ENCODE results near the gene TEX35.

The TEX35 gene

GRCh38 chr1:178536329-178536728 lies 23.4 kb downstream of the TEX35 start:
- no peak for TF ChIP-seq EZH2phosphoT487 (IDR thresholded peaks at IDR 0.05; ENCODE audit: low read length)
- no peak for TF ChIP-seq EZH2 (optimal IDR thresholded peaks at IDR 0.05; ENCODE audit: low read depth, low read length)
- TF ChIP-seq CTCF (IDR thresholded peaks at IDR 0.05; ENCODE audit: low read length): no peak
- H3F3A ChIP-seq (ENCODE audit: insufficient read depth, low read length): no peaks in the 10 kb centered on the region
- no peak overlapping the region for H3K9ac ChIP-seq (ENCODE audit: low read length)
- H3K9me3 ChIP-seq (replicated peaks; ENCODE audit: insufficient read depth, low read length): no peaks in the 10 kb centered on the region
- 0 out of 2 replicates have a peak, but pooled peaks cover 3% of the 10 kb centered on the region for H3K4me1 ChIP-seq (ENCODE audit: low read length)
- H3K79me2 ChIP-seq (ENCODE audit: low read length): no peaks in the 10 kb centered on the region
- no peak for DNase-seq
- no peaks in the 10 kb centered on the region for H4K20me1 ChIP-seq (ENCODE audit: insufficient read depth, low read length)
- H3K27ac ChIP-seq (ENCODE audit: low read length): no peak overlapping the region
- no peak overlapping the region for H3K4me2 ChIP-seq (ENCODE audit: low read depth, low read length)
- no peak overlapping the region for H3K4me3 ChIP-seq (ENCODE audit: low read length)
- H3K27me3 ChIP-seq (replicated peaks; ENCODE audit: insufficient read depth, low read length): no peaks in the 10 kb centered on the region
- no peaks in the 10 kb centered on the region for H3K9me2 ChIP-seq (replicated peaks; ENCODE audit: insufficient read depth, low read length)
- H3K36me3 ChIP-seq (replicated peaks; ENCODE audit: insufficient read depth, low read length): no peaks in the 10 kb centered on the region
- no peak overlapping the region for H2AFZ ChIP-seq (ENCODE audit: low read length)

GRCh38 chr1:178536844-178537371 lies 24.0 kb downstream of the TEX35 start:
- H2AFZ ChIP-seq (ENCODE audit: low read length): no peak overlapping the region
- no peaks in the 10 kb centered on the region for H3K36me3 ChIP-seq (replicated peaks; ENCODE audit: insufficient read depth, low read length)
- H3K4me2 ChIP-seq (ENCODE audit: low read depth, low read length): no peak overlapping the region
- H3K4me3 ChIP-seq (ENCODE audit: low read length): no peak overlapping the region
- H4K20me1 ChIP-seq (ENCODE audit: insufficient read depth, low read length): no peaks in the 10 kb centered on the region
- H3K9ac ChIP-seq (ENCODE audit: low read length): no peak overlapping the region
- H3K9me2 ChIP-seq (replicated peaks; ENCODE audit: insufficient read depth, low read length): no peaks in the 10 kb centered on the region
- no peaks in the 10 kb centered on the region for H3K9me3 ChIP-seq (replicated peaks; ENCODE audit: insufficient read depth, low read length)
- DNase-seq: no peak
- H3K27ac ChIP-seq (ENCODE audit: low read length): no peak overlapping the region
- 0 out of 2 replicates have a peak, but pooled peaks cover 3% of the 10 kb centered on the region for H3K4me1 ChIP-seq (ENCODE audit: low read length)
- H3K27me3 ChIP-seq (replicated peaks; ENCODE audit: insufficient read depth, low read length): no peaks in the 10 kb centered on the region
- H3F3A ChIP-seq (ENCODE audit: insufficient read depth, low read length): no peaks in the 10 kb centered on the region
- TF ChIP-seq EZH2 (optimal IDR thresholded peaks at IDR 0.05; ENCODE audit: low read depth, low read length): no peak
- TF ChIP-seq CTCF (IDR thresholded peaks at IDR 0.05; ENCODE audit: low read length): no peak
- no peak for TF ChIP-seq EZH2phosphoT487 (IDR thresholded peaks at IDR 0.05; ENCODE audit: low read length)
- H3K79me2 ChIP-seq (ENCODE audit: low read length): no peaks in the 10 kb centered on the region

GRCh38 chr1:178537382-178538090 lies 24.6 kb downstream of the TEX35 start:
- no peak overlapping the region for H3K9ac ChIP-seq (ENCODE audit: low read length)

More at GRCh38 chr1:178537382-178538090, 24.6 kb downstream of the TEX35 start:
- H3K4me2 ChIP-seq (ENCODE audit: low read depth, low read length): no peak overlapping the region
- H3K36me3 ChIP-seq (replicated peaks; ENCODE audit: insufficient read depth, low read length): no peaks in the 10 kb centered on the region
- H3K4me3 ChIP-seq (ENCODE audit: low read length): no peak overlapping the region
- H3K4me1 ChIP-seq (ENCODE audit: low read length): no peaks in the 10 kb centered on the region
- H2AFZ ChIP-seq (ENCODE audit: low read length): no peak overlapping the region
- no peak overlapping the region for H3K27ac ChIP-seq (ENCODE audit: low read length)
- no peaks in the 10 kb centered on the region for H3K9me2 ChIP-seq (replicated peaks; ENCODE audit: insufficient read depth, low read length)
- no peaks in the 10 kb centered on the region for H3K9me3 ChIP-seq (replicated peaks; ENCODE audit: insufficient read depth, low read length)
- no peaks in the 10 kb centered on the region for H3K27me3 ChIP-seq (replicated peaks; ENCODE audit: insufficient read depth, low read length)
- DNase-seq: no peak
- no peaks in the 10 kb centered on the region for H3K79me2 ChIP-seq (ENCODE audit: low read length)
- no peaks in the 10 kb centered on the region for H4K20me1 ChIP-seq (ENCODE audit: insufficient read depth, low read length)
- no peaks in the 10 kb centered on the region for H3F3A ChIP-seq (ENCODE audit: insufficient read depth, low read length)
- no peak for TF ChIP-seq CTCF (IDR thresholded peaks at IDR 0.05; ENCODE audit: low read length)
- TF ChIP-seq EZH2phosphoT487 (IDR thresholded peaks at IDR 0.05; ENCODE audit: low read length): no peak
- TF ChIP-seq EZH2 (optimal IDR thresholded peaks at IDR 0.05; ENCODE audit: low read depth, low read length): no peak
